CD14-positive monocyte (primary cell): ENCODE data around the gene EDN3. TPM values are rescaled to one million over a fixed set of nuclear protein-coding genes. Genes with fewer than 3 reads are reported as not detected.

Source experiments
- DNase-seq, 3 donors: peaks; one replicate each; pipeline ENCODE4 v3.0.0-alpha.2; 2011 to 2022
- H2AFZ ChIP-seq: 2 replicates; pipeline ENCODE4 v1.6.0; 2012; ENCODE audit warnings: mild to moderate bottlenecking, low read depth, low read length, inconsistent platforms; ENCODE audit not compliant: insufficient read depth, poor library complexity, severe bottlenecking
- H3K27ac ChIP-seq, 2 donors: 1 replicate in 1 of 2; 2 replicates in 1 of 2; pipeline ENCODE4 v1.5.1; 2012 to 2013; ENCODE audit warnings: low read length in 2 of 2, control low read depth in 1 of 2, inconsistent platforms in 1 of 2, low read depth in 1 of 2, mild to moderate bottlenecking in 1 of 2
- H3K27me3 ChIP-seq, 2 donors: one replicate each; pipeline versions ENCODE4 v1.6.0 to v1.6.1; 2011 to 2013; ENCODE audit warnings: low read length in 2 of 2; ENCODE audit not compliant: control insufficient read depth in 2 of 2, insufficient read depth in 2 of 2
- H3K36me3 ChIP-seq, 2 donors: replicated peaks in 1 of 2; 1 replicate in 1 of 2; 2 replicates in 1 of 2; pipeline versions ENCODE4 v1.5.1 to v1.6.1; 2012 to 2013; ENCODE audit warnings: low read length in 2 of 2, control low read depth in 1 of 2, inconsistent platforms in 1 of 2, mild to moderate bottlenecking in 1 of 2; ENCODE audit not compliant: insufficient read depth in 2 of 2, control insufficient read depth in 1 of 2
- H3K4me1 ChIP-seq, 2 donors: 1 replicate in 1 of 2; 2 replicates in 1 of 2; pipeline versions ENCODE4 v1.5.1 to v1.6.1; 2012 to 2013; ENCODE audit warnings: low read length in 2 of 2, control low read depth in 1 of 2, inconsistent platforms in 1 of 2, mild to moderate bottlenecking in 1 of 2, moderate library complexity in 1 of 2; ENCODE audit not compliant: insufficient read depth in 2 of 2, control insufficient read depth in 1 of 2
- H3K4me2 ChIP-seq: replicated peaks from 2 replicates; pipeline ENCODE3; 2012; ENCODE audit warnings: low read length, moderate library complexity, mild to moderate bottlenecking; ENCODE audit not compliant: poor library complexity, severe bottlenecking; ENCODE audit errors: extremely low read depth
- H3K4me3 ChIP-seq, 3 experiments: fragments of 200-600 bp in 1 of 3; sonication (generic) in 1 of 3; replicated peaks in 1 of 3; 1 replicate in 2 of 3; 2 replicates in 1 of 3; pipeline ENCODE4 v1.5.1; 2011 to 2013; ENCODE audit warnings: low read length in 3 of 3, mild to moderate bottlenecking in 3 of 3, control low read depth in 2 of 3, low read depth in 2 of 3, inconsistent platforms in 1 of 3, moderate library complexity in 1 of 3
- H3K79me2 ChIP-seq: 2 replicates; pipeline ENCODE4 v1.6.0; 2012; ENCODE audit warnings: mild to moderate bottlenecking, control low read depth, inconsistent platforms, low read length, moderate library complexity; ENCODE audit not compliant: insufficient read depth
- H3K9ac ChIP-seq: 2 replicates; pipeline ENCODE4 v1.6.0; 2017; ENCODE audit warnings: low read length, mild to moderate bottlenecking; ENCODE audit not compliant: insufficient read depth, poor library complexity, severe bottlenecking
- H3K9me3 ChIP-seq, 2 donors: replicated peaks in 1 of 2; 1 replicate in 1 of 2; 2 replicates in 1 of 2; pipeline versions ENCODE4 v1.5.1 to v1.6.1; 2012 to 2013; ENCODE audit warnings: low read length in 2 of 2, control low read depth in 1 of 2; ENCODE audit not compliant: control insufficient read depth in 1 of 2, insufficient read depth in 1 of 2
- H4K20me1 ChIP-seq: 2 replicates; pipeline ENCODE4 v1.6.0; 2012; ENCODE audit warnings: mild to moderate bottlenecking, low read length, control low read depth, moderate library complexity; ENCODE audit not compliant: insufficient read depth
- H3K27ac Mint-ChIP-seq, 7 donors: one replicate each; pipeline ENCODE4 v1.8.0; 2020; ENCODE audit warnings: mild to moderate bottlenecking in 7 of 7, mixed read lengths in 7 of 7, moderate library complexity in 6 of 7, inconsistent platforms in 2 of 7
- H3K27me3 Mint-ChIP-seq, 3 donors: one replicate each; pipeline ENCODE4 v1.8.0; 2021 to 2022; ENCODE audit warnings: low read depth in 3 of 3, mild to moderate bottlenecking in 3 of 3, mixed read lengths in 3 of 3, moderate library complexity in 3 of 3, inconsistent platforms in 1 of 3
- H3K36me3 Mint-ChIP-seq, 2 donors: one replicate each; pipeline ENCODE4 v1.8.0; 2020; ENCODE audit warnings: mixed read lengths in 2 of 2, inconsistent platforms in 1 of 2, mild to moderate bottlenecking in 1 of 2
- H3K4me1 Mint-ChIP-seq: one replicate; pipeline ENCODE4 v1.8.0; 2020; ENCODE audit warnings: mild to moderate bottlenecking, mixed read lengths
- H3K4me3 Mint-ChIP-seq, 2 donors: one replicate each; pipeline ENCODE4 v1.8.0; 2020; ENCODE audit warnings: mild to moderate bottlenecking in 2 of 2, mixed read lengths in 2 of 2, moderate library complexity in 1 of 2
- H3K9me3 Mint-ChIP-seq, 7 donors: one replicate each; pipeline ENCODE4 v1.8.0; 2020 to 2022; ENCODE audit warnings: mixed read lengths in 7 of 7, mild to moderate bottlenecking in 6 of 7, moderate library complexity in 6 of 7, inconsistent platforms in 2 of 7
- CTCF ChIP-seq: fragments of 200-600 bp; IDR thresholded peaks from one replicate; pipeline ENCODE4 v1.8.0; 2022; ENCODE audit warnings: antibody characterized with exemption, mild to moderate bottlenecking
- WGBS: methylation state at CpG from one replicate; pipeline ENCODE4 v1.1.5; 2013; ENCODE audit warnings: missing lambda C conversion rate; ENCODE audit not compliant: insufficient coverage; 5-methylcytosine and 5-hydroxymethylcytosine counted together
- intact Hi-C, 2 donors: fragments of 100-400 bp; cut with micrococcal nuclease; formaldehyde crosslinking; loops; one replicate each; pipeline versions ENCODE4 v1.15.0 to v1.15.1; 2023
- polyA plus RNA-seq, 3 donors: library from polyadenylated mRNA; depleted of rRNA in 1 of 3; unstranded in 2 of 3; stranded (reverse) in 1 of 3; fragments of 300-500 nt in 2 of 3; fragments of >200 nt in 1 of 3; fragmentation: Illumina TruSeq in 2 of 3; gene quantifications; 1 replicate in 2 of 3; 2 replicates in 1 of 3; pipeline ENCODE4 v1.2.3, GENCODE V29; 2012 to 2021

EDN3 gene
- polyA plus RNA-seq, 3 donors: not detected

- Histone ChIP-seq H3K27ac (no peak overlapping the region), H4K20me1 (no peaks in the 10 kb centered on the region), H2AFZ (no peak overlapping the region), H3K27me3 (no peaks in the 10 kb centered on the region), H3K4me3 (no peak overlapping the region), H3K9me3 (no peaks in the 10 kb centered on the region), H3K4me2 (no peak overlapping the region), H3K9ac (no peak overlapping the region), H3K79me2 (no peaks in the 10 kb centered on the region), H3K36me3 (no peaks in the 10 kb centered on the region), H3K4me1 (no peaks in the 10 kb centered on the region)
- intact Hi-C loops: no loop called here
- Mint-ChIP-seq H3K36me3 (no peaks in the 10 kb centered on the region), H3K4me1 (no peaks in the 10 kb centered on the region), H3K27me3 (peaks cover 0 to 8% (median 3%) of the 10 kb centered on the region in 3 donors), H3K9me3 (peaks cover 0 to 3% (median 0%) of the 10 kb centered on the region in 7 donors), H3K27ac (no peak overlapping the region), H3K4me3 (no peak overlapping the region)
- WGBS: 91% methylated on average over 5 of the region's 6 CpGs
- TF ChIP-seq CTCF: no peak
- no peak for DNase-seq
Measured at GRCh38 chr20:59364611-59365010, 64.2 kb downstream of the EDN3 start.

GRCh38 chr20:59365611-59366285, 65.3 kb downstream of the EDN3 start:
- Mint-ChIP-seq H3K36me3 (no peaks in the 10 kb centered on the region), H3K4me3 (no peak overlapping the region), H3K27me3 (peaks cover 0 to 6% (median 3%) of the 10 kb centered on the region in 3 donors), H3K4me1 (no peaks in the 10 kb centered on the region), H3K9me3 (peaks cover 0 to 3% (median 0%) of the 10 kb centered on the region in 7 donors), H3K27ac (no peak overlapping the region)
- Histone ChIP-seq H3K4me3 (no peak overlapping the region), H2AFZ (no peak overlapping the region), H3K9ac (no peak overlapping the region), H4K20me1 (no peaks in the 10 kb centered on the region), H3K27ac (no peak overlapping the region), H3K9me3 (no peaks in the 10 kb centered on the region), H3K36me3 (no peaks in the 10 kb centered on the region), H3K79me2 (no peaks in the 10 kb centered on the region), H3K27me3 (no peaks in the 10 kb centered on the region), H3K4me2 (no peak overlapping the region), H3K4me1 (no peaks in the 10 kb centered on the region)
- no peak for TF ChIP-seq CTCF
- intact Hi-C loops: no loop called here
- 89% methylated on average over 20 of the region's 24 CpGs for WGBS
- DNase-seq: no peak
